Right lung (tissue), 5 donors: ENCODE results near the gene EDAR. TPM values are rescaled to one million over a fixed set of nuclear protein-coding genes. Genes with fewer than 3 reads are reported as not detected.

Source experiments
- DNase-seq, 2 donors: peaks; one replicate each; pipeline ENCODE4 v3.0.0-alpha.2; 2013
- polyA plus RNA-seq, 5 donors: library from polyadenylated mRNA; unstranded; fragments of 120-200 nt; gene quantifications; one replicate each; pipeline versions ENCODE4 v1.2.1 to v1.2.3, GENCODE V29; 2013; ENCODE audit warnings: inconsistent platforms in 1 of 5, low replicate concordance in 1 of 5; ENCODE audit not compliant: insufficient read length in 5 of 5, insufficient read depth in 1 of 5

The EDAR gene
- polyA plus RNA-seq, 5 donors = 4.3 to 7.2 (median 6.2) TPM

DNA sequence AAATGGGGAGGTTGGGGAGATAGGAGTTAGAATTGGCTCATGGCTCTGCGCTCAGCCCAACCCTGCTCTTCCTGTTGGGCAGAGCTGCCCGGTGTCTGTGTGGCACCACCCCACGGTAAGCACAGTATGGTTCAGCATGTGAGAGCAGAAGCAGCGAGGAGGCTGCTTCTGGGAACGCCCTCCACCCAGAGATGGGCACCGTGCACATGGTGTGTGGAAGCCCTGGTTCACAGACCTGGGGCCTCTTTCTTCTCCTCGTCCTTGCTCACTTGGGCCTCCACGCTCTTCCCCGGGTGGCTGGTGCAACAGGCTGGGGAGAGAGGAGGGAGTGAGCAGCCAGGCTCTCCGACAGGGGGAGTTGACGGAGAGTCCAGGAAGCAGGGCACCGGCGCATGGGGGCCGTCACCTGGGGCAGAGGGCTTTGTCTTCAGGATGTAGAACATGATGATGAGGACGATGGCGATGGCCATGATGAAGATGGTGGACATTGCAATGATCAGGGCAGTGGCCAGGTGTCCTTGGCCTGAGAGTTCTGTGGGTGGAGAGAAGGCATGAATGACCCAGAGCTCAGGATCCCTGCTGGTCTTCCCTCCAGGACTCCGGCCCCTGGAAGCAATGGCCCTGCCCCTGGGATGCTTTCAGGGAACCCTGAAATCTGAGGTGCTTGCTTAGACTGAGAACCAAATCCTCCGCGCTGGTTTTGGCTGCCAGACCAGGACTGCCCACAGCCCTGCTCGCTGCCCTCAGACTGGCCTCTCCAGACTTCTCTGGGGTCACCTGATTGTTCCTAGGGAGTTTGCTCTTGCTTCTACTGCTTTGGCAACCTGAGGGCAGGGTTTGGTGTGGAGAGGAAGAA is 78.3 kb downstream of the EDAR start:
- DNase-seq = no peak

- no peak for DNase-seq
Measured at GRCh38 chr2:108910011-108910431, 79.0 kb downstream of the EDAR start.

DNA sequence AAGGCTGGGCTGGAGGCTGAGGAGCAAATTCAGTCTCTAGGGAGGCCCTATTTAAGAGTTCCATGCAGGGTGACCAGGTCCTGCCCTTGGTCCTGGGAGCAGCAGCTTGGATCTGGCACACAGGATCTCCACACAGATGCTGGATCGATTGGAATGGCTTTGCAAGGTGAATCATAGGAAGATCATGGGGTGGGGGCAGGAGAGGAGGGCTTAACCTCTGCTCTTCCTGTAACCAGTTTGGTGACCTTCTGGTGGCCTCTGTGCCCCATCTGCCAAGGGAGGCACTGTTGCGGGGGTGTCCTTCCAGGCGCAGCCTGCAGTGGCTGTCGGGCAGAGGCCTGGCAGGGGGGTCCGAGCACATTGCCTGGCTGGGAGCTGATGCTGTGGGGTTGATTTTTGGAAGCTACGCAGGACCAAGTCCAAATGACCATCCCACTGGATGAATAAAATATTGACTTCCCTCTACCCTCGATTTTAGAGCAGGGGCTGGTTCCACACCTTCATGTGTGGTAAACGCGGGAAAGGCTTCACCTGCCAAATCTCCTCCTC is 79.7 kb downstream of the EDAR start:
- DNase-seq = no peak

DNA sequence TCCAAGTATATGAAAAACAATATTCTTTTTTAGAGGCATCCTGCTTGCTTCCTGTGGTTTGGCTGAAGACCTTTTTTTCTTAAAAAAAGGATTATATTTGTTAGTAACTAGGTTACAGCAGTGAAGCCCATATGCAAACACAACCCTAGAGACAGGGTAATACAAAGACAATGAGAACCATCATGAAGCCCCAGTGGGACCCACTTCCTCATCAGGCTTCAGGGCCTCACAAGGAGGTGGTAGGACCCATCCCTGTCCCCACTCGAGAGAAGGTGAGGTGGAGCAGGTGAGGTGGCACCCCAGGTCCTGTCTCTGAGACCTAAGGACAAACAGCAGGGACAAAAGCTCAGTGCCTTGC is 80.3 kb downstream of the EDAR start:
- DNase-seq = no peak

- no peak for DNase-seq
Measured at GRCh38 chr2:108907822-108908712, 81.0 kb downstream of the EDAR start.

- no peak for DNase-seq
Measured at GRCh38 chr2:108906403-108907077, 82.5 kb downstream of the EDAR start.

GRCh38 chr2:108905906-108906305 is 83.1 kb downstream of the EDAR start:
- no peak for DNase-seq

DNA sequence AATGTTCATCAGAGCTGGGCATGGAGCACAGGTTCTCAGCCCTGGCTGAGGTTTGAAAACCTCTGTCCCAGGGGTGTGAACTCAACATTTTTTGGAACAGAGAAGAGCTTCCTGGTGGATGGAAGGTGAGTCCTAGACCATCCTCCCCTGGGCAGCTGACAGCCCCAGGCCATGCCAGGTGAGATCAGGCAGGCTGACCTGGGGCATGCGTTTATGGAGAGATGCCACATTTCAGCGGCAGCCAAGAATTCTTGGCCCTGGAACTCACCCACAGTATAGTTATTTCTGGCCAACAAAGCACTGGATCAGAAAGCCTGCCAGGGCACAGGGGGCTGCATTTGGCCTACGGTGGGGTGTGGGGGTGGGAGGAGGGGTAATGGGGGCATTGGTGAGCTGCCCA is 83.8 kb downstream of the EDAR start:
- no peak for DNase-seq

DNA sequence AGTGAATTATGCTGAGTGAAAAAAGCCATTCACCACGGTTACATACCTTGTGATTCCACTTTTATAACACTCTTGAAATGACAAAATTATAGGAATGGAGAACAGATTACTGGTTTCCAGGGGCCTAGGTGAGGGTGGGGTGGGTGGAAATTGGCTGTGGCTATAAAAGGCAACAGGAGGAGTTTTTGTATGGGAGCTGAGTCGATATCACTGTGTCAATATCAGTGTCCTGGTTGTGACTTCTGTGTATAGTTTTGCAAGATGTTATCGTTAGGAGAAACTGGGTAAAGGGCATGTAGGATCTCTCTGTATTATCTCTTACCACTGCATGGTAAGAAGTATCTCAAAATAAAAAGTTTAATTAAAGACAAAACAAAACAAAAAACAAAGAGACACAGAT is 84.3 kb downstream of the EDAR start:
- DNase-seq = no peak

- DNase-seq = no peak
Measured at GRCh38 chr2:108898315-108899082, 90.5 kb downstream of the EDAR start.

DNA sequence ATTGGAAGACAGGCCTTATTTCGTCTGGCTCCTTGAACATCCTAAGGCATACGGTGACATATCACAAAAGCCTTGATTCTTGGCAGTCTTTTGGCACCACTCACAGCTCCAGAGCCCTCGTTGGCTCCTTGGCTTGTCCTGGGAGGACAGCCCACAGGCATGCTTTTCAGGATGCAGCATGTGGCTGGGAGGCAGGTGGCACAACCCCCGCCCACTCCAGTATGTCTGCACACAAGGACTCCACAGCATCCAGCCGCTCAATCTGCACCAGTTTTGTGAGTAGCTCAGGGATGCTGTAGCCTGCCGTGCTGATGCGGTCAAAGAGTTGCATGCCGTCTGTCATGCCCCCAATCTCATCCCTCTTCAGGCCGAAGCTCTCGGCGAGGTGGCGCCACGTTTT is 92.3 kb downstream of the EDAR start:
- DNase-seq = no peak

DNA sequence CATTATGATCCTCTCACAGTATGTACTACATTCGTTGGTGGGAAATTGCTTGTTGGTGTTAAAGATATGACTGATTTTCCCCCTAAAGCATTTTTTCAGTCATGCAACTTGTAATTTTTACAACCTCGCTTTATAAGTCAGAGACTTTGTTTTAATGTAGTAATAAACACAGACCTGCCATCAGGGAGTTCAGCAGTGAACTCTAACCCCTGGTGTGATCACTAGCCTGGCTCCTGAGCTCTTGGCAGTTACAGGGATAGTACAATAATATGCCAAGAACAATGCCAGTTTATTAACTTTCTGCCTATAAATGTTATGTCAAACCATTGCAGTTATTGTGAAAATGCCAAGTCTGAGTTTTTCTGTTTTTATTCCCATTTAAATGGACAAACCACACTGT is 93.8 kb downstream of the EDAR start:
- no peak for DNase-seq

DNA sequence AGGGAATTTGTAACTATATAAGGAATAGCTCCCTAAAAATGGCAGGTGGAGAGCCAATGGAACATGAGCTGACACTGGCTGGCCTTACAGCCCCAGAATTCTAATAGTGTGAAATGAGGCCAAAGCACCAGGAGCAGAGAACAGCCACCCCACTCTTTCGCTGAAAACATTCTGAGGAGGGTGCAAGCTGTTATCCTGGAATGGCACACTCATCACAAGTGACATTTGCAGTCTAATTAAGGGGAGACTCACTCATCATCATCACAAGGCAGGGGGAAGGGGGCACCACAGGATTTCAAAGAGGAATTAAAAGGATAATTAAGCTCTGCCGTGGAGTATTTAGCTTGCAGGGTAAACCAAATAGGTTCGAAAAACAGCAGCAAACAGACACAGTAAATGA is 94.3 kb downstream of the EDAR start:
- no peak for DNase-seq

DNA sequence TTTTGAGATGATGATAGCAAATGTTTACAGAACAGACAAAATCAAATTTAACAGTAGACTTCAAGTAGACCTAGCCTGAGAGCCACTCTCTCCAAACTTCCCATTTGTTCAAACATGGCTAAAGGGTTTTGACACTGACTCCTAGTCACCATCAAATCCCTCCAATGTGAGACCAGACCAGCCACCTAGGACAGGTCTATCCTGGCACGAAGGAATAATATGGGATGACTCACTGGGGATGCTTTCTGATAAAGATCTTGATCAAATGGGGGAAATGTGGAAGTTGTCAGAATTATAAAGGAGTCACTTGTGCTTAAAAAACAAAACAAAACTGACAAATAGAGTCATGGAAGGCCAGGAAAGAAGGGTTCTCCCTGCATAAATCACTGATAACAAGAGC is 95.7 kb downstream of the EDAR start:
- no peak for DNase-seq

DNA sequence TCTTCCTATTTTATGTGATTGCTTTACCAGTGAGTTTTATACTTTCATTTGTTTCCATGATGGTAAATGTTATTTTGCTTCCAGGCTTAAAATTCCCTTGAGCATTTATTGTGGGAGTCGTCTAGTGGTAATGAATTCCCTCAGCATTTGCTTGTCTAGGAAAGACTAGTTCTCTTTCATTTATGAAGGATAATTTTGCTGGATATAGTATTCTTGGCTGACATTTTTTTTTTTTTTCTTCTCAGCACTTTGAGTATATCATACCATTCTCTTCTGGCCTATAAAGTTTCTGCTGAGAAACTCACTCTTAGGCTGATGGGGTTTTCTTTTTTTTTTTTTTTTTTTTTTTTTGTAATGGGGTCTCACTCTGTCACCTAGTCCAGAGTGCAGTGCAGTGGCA is 99.1 kb downstream of the EDAR start:
- no peak for DNase-seq

DNA sequence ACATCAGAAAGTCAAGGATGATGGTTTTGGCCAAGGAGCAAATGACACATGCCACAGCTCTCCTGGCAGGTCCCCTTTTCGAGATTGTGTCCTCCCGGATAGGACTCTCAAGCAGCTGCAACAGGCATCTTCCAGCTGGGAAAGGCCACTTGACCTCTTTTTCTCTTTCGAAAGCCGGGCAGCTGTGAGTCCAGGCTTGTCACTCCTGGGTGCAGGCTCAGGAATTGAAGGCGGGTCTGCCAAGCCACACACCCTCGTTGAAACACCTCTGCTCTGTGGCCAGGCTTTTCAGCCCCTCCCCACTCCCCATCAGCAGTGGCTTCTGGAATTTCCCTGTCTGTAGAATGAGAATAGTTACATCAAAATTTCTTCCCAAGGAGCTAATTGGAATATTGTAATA is 104.4 kb downstream of the EDAR start:
- DNase-seq = peak; percentile 8 to 22

DNA sequence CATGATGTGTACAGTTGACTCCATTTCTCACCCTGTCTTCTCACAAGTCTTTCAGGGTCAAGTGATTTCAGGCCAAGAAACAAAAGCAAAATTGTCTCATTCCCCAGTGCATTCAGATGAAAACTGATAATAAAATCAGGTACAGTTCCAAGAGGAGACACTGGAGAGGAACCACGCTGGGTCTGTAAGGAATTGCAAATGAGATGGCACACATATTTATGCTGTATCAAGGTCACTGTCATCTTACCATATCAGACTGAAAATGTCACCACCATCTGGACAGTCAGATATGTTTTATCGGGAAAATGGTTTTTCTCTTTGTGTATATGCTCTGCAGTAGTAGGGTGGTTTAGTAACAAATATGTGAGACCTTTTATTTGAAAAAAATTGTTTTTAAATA is 110.7 kb downstream of the EDAR start:
- DNase-seq = no peak

- no peak for DNase-seq
Measured at GRCh38 chr2:108877506-108877905, 111.5 kb downstream of the EDAR start.

GRCh38 chr2:108870069-108870644 is 118.9 kb downstream of the EDAR start:
- no peak for DNase-seq

DNA sequence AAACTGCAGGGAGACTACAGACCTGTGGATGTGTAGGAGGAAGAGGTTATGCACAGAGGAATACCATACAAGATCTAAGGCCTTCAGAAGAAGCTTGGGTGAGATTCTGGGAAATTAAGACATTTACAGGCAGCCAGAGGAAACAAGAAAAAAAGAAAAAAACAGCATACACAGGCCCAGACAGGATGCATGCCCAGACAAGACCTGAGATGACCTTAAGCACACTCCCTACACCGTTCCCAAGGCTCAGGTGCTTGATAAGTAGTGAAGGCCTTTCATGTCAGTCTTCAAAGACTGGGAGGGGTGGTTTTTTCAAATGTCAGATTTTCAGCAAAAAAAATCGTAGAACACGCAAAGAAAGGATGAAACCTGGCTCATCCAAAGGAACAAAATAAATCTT is 119.5 kb downstream of the EDAR start:
- no peak for DNase-seq

DNA sequence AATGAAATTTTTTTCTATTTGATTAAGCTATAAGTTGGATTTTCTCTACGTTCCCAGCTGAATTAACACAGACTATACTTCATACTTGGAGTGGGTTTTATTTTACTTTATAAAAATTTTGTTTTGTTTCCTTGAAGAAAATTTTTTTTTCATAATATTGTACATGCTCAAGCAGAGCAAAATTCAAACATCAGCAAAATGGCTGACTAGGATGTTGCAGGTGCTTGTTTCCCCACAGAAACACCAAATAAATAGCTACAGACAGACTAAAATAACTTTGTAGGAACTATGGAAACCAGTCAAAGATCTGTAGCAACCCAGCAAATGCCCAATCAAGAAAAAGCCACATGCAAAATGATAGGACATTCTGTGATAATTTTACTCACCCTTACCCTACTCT is 120.1 kb downstream of the EDAR start:
- DNase-seq = no peak
